Vagina (tissue), 2 donors: ENCODE data around the gene DGKI. TPM values are rescaled to one million over a fixed set of nuclear protein-coding genes. Genes with fewer than 3 reads are reported as not detected.

Experiments
- DNase-seq, 2 donors: peaks; one replicate each; pipeline ENCODE4 v3.0.0-alpha.2; 2017; ENCODE audit errors: extremely low spot score in 2 of 2
- H3K27ac ChIP-seq: fragments of 200-600 bp; sonication (generic); one replicate; pipeline ENCODE4 v1.5.1; 2019
- H3K27me3 ChIP-seq: fragments of 200-600 bp; sonication (generic); one replicate; pipeline ENCODE4 v1.5.1; 2019
- H3K36me3 ChIP-seq, 2 donors: fragments of 200-600 bp; sonication (generic); one replicate each; pipeline ENCODE4 v1.5.1; 2017 to 2019
- H3K4me1 ChIP-seq: fragments of 200-600 bp; sonication (generic); one replicate; pipeline ENCODE4 v1.5.1; 2019
- H3K4me3 ChIP-seq, 2 donors: fragments of 200-600 bp; sonication (generic); 1 replicate in 1 of 2; 2 replicates in 1 of 2; pipeline ENCODE4 v1.5.1; 2016 to 2019
- H3K9me3 ChIP-seq: fragments of 200-600 bp; sonication (generic); one replicate; pipeline ENCODE4 v1.5.1; 2019
- CTCF ChIP-seq, 3 experiments: fragments of 450-650 bp in 2 of 3; fragments of 200-600 bp in 1 of 3; sonication (generic) in 1 of 3; IDR thresholded peaks; one replicate each; pipeline ENCODE4 v1.5.1; 2017 to 2019; ENCODE audit warnings: antibody characterized with exemption in 3 of 3, mild to moderate bottlenecking in 2 of 3, moderate library complexity in 2 of 3
- POLR2A ChIP-seq, 2 donors: fragments of 450-650 bp; IDR thresholded peaks; one replicate each; pipeline ENCODE4 v1.6.1; 2017; ENCODE audit warnings: antibody characterized with exemption in 2 of 2, mild to moderate bottlenecking in 2 of 2, moderate library complexity in 2 of 2
- POLR2AphosphoS5 ChIP-seq, 2 donors: sonication (generic); formaldehyde crosslinking; IDR thresholded peaks; one replicate each; pipeline ENCODE4 v1.9.0; 2017; ENCODE audit warnings: antibody characterized with exemption in 2 of 2, mild to moderate bottlenecking in 2 of 2, low read depth in 1 of 2; ENCODE audit not compliant: insufficient read depth in 1 of 2
- intact Hi-C: fragments of 100-400 bp; cut with DNase I; formaldehyde crosslinking; loops from one replicate; pipeline ENCODE4 v1.15.1; 2023
- total RNA-seq: library from RNA; depleted of rRNA; stranded (reverse); fragments of >200 nt; gene quantifications from one replicate; pipeline ENCODE4 v1.2.3, GENCODE V29; 2016

Gene DGKI
- total RNA-seq, 1 donor from 2014 or later = 1.2 TPM

GRCh38 chr7:137492889-137493288 lies 353.9 kb downstream of the DGKI start:
- intact Hi-C loops = no loop called here
- no peak for DNase-seq
- no peaks in the 10 kb centered on the region for H3K36me3 ChIP-seq
- no peaks in the 10 kb centered on the region for H3K9me3 ChIP-seq
- H3K4me1 ChIP-seq = no peaks in the 10 kb centered on the region
- H3K27ac ChIP-seq = no peak overlapping the region
- TF ChIP-seq POLR2AphosphoS5 (IDR thresholded peaks at IDR 0.05; ENCODE audit: insufficient read depth in 1 of 2, low read depth in 1 of 2) (no peak), CTCF (IDR thresholded peaks at IDR 0.05) (no peak), POLR2A (IDR thresholded peaks at IDR 0.05) (no peak)
- no peak overlapping the region for H3K4me3 ChIP-seq
- H3K27me3 ChIP-seq = no peaks in the 10 kb centered on the region

- DNase-seq = no peak
These were observed 356.9 kb downstream of the DGKI start for GRCh38 chr7:137489880-137490279.

GRCh38 chr7:137488038-137488437 lies 358.7 kb downstream of the DGKI start:
- H3K36me3 ChIP-seq = no peaks in the 10 kb centered on the region
- no peaks in the 10 kb centered on the region for H3K4me1 ChIP-seq
- TF ChIP-seq CTCF (IDR thresholded peaks at IDR 0.05) (no peak), POLR2A (IDR thresholded peaks at IDR 0.05) (no peak), POLR2AphosphoS5 (IDR thresholded peaks at IDR 0.05; ENCODE audit: insufficient read depth in 1 of 2, low read depth in 1 of 2) (no peak)
- H3K27ac ChIP-seq = no peak overlapping the region
- no peaks in the 10 kb centered on the region for H3K27me3 ChIP-seq
- no peak for DNase-seq
- H3K4me3 ChIP-seq = no peak overlapping the region
- intact Hi-C loops = no loop called here
- no peaks in the 10 kb centered on the region for H3K9me3 ChIP-seq

More at GRCh38 chr7:137489880-137490279, 356.9 kb downstream of the DGKI start:
- no peaks in the 10 kb centered on the region for H3K4me1 ChIP-seq
- no peaks in the 10 kb centered on the region for H3K27me3 ChIP-seq
- H3K36me3 ChIP-seq = no peaks in the 10 kb centered on the region
- no peak overlapping the region for H3K4me3 ChIP-seq
- H3K27ac ChIP-seq = no peak overlapping the region
- H3K9me3 ChIP-seq = no peaks in the 10 kb centered on the region
- intact Hi-C loops = no loop called here
- TF ChIP-seq POLR2AphosphoS5 (IDR thresholded peaks at IDR 0.05; ENCODE audit: insufficient read depth in 1 of 2, low read depth in 1 of 2) (no peak), CTCF (IDR thresholded peaks at IDR 0.05) (no peak), POLR2A (IDR thresholded peaks at IDR 0.05) (no peak)

GRCh38 chr7:137485818-137486217 lies 361.0 kb downstream of the DGKI start:
- no peaks in the 10 kb centered on the region for H3K4me1 ChIP-seq
- no peak for DNase-seq
- no peaks in the 10 kb centered on the region for H3K27me3 ChIP-seq
- H3K27ac ChIP-seq = no peak overlapping the region
- no peak for TF ChIP-seq POLR2A (IDR thresholded peaks at IDR 0.05)
- TF ChIP-seq POLR2AphosphoS5 (IDR thresholded peaks at IDR 0.05; ENCODE audit: insufficient read depth in 1 of 2, low read depth in 1 of 2) = no peak
- TF ChIP-seq CTCF (IDR thresholded peaks at IDR 0.05) = no peak
- H3K36me3 ChIP-seq = no peaks in the 10 kb centered on the region
- intact Hi-C loops = no loop called here
- H3K9me3 ChIP-seq = no peaks in the 10 kb centered on the region
- H3K4me3 ChIP-seq = no peak overlapping the region

GRCh38 chr7:137484326-137484725 lies 362.4 kb downstream of the DGKI start:
- Histone ChIP-seq H3K9me3 (no peaks in the 10 kb centered on the region), H3K27ac (no peak overlapping the region), H3K4me1 (no peaks in the 10 kb centered on the region), H3K4me3 (no peak overlapping the region), H3K27me3 (no peaks in the 10 kb centered on the region), H3K36me3 (no peaks in the 10 kb centered on the region)
- no peak for DNase-seq
- intact Hi-C loops = no loop called here
- TF ChIP-seq POLR2AphosphoS5 (IDR thresholded peaks at IDR 0.05; ENCODE audit: insufficient read depth in 1 of 2, low read depth in 1 of 2) = no peak
- no peak for TF ChIP-seq POLR2A (IDR thresholded peaks at IDR 0.05)
- TF ChIP-seq CTCF (IDR thresholded peaks at IDR 0.05) = no peak
